Measurements from ENCODE around the gene TTC21B. TPM values are rescaled to one million over a fixed set of nuclear protein-coding genes. Genes with fewer than 3 reads are reported as not detected.
"Not testable (repeated sequence)": the region's sequence is repeated elsewhere in the genome, so short reads cannot be mapped to it uniquely, and the experiment has no call there.

The TTC21B gene
- total RNA-seq, 2 donors from 2014 or later, result 23.7 to 34.1 TPM

DNA sequence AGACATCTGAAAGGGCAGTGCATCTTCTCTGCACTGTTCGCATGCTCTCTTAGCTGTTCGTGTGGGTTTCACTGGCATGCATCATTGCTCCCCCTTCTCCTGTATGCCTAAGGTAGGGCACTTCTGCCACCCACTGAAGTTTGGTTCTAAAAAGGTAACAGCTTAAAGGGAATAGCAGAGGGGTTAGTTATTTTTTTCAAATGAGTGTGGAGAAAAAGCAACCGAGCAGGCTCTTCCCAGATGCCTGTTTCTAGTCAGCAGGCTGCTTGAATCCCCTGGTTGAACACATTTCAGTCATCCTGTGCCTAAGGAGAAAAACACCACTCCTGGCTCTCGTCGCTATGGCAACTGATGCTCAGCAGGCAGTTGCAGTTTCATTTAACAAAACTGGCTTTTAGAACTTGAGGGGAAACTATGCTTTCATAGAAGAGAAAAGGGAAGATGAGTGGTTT is 89.7 kb downstream of the TTC21B start:
- Histone ChIP-seq H3K9me3 (no peaks in the 10 kb centered on the region), H3K27ac (no peak overlapping the region), H3K4me3 (no peak overlapping the region), H3K27me3 (replicated peaks; ENCODE audit: insufficient read depth) (no peaks in the 10 kb centered on the region), H3K36me3 (no peaks in the 10 kb centered on the region), H3K4me1 (ENCODE audit: control insufficient read depth in 1 of 2, low read depth in 2 of 2) (peaks cover 3 to 14% of the 10 kb centered on the region in 2 donors)
- DNase-seq (ENCODE audit: low spot score) (no peak), ATAC-seq (ENCODE audit: insufficient number of reproducible peaks, low FRiP score, low read depth) (no peak)
- no peak for TF ChIP-seq CTCF (IDR thresholded peaks at IDR 0.05)

DNA sequence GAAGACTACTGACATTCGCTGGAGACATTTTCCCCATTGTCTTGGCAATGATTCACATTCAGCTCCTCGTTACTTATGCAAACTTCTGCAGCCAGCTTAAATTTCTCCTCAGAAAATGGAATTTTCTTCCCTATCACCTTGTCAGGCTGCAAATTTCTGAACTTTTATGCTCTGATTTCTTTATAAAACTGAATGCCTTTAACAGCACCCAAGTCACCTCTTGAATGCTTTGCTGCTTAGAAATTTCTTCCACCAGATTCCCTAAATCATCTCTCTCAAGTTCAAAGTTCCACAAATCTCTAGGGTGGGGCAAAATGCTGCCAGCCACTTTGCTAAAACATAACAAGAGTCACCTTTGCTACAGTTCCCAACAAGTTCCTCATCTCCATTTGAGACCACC is 92.5 kb downstream of the TTC21B start:
- H3K4me1 ChIP-seq (ENCODE audit: control insufficient read depth in 1 of 2, low read depth in 2 of 2); ATAC-seq (ENCODE audit: insufficient number of reproducible peaks, low FRiP score, low read depth); H3K36me3 ChIP-seq; DNase-seq (ENCODE audit: low spot score); H3K9me3 ChIP-seq; H3K27ac ChIP-seq; H3K27me3 ChIP-seq (replicated peaks; ENCODE audit: insufficient read depth); H3K4me3 ChIP-seq: not testable (repeated sequence)

- H3K4me1 ChIP-seq (ENCODE audit: control insufficient read depth in 1 of 2, low read depth in 2 of 2); ATAC-seq (ENCODE audit: insufficient number of reproducible peaks, low FRiP score, low read depth); H3K4me3 ChIP-seq; H3K27ac ChIP-seq; H3K27me3 ChIP-seq (replicated peaks; ENCODE audit: insufficient read depth); H3K9me3 ChIP-seq; DNase-seq (ENCODE audit: low spot score); H3K36me3 ChIP-seq: not testable (repeated sequence)
Observed at GRCh38 chr2:165859723-165860122, 93.9 kb downstream of the TTC21B start.

- Histone ChIP-seq H3K27me3 (replicated peaks; ENCODE audit: insufficient read depth) (no peaks in the 10 kb centered on the region), H3K4me1 (ENCODE audit: control insufficient read depth in 1 of 2, low read depth in 2 of 2) (no peaks in the 10 kb centered on the region), H3K4me3 (no peak overlapping the region), H3K9me3 (peaks cover 4% of the 10 kb centered on the region), H3K27ac (no peak overlapping the region), H3K36me3 (no peaks in the 10 kb centered on the region)
- no peak for ATAC-seq (ENCODE audit: insufficient number of reproducible peaks, low FRiP score, low read depth)
- DNase-seq (ENCODE audit: low spot score), result no peak
- TF ChIP-seq CTCF (IDR thresholded peaks at IDR 0.05), result no peak
Observed at GRCh38 chr2:165857876-165858275, 95.7 kb downstream of the TTC21B start.

DNA sequence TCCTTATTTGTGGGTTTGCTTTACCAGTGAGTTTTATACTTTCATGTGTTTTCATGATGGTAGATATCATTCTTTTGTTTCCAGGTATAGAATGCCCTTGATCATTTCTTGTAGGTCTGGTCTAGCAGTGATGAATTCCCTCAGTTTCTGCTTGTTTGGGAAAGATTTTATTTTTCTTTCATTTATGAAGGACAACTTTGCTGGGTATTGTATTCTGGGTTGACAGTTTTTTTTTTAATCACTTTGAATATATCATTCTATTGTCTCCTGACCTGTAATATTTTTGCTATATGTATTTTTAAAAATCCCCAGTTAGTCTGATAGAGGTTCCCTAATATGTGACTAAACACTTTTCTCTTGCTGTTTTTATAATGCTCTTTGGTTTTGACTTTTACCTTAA is 101.2 kb downstream of the TTC21B start:
- Histone ChIP-seq H3K36me3 (no peaks in the 10 kb centered on the region), H3K4me1 (ENCODE audit: control insufficient read depth in 1 of 2, low read depth in 2 of 2) (no peaks in the 10 kb centered on the region), H3K27me3 (replicated peaks; ENCODE audit: insufficient read depth) (no peaks in the 10 kb centered on the region), H3K4me3 (no peak overlapping the region), H3K9me3 (peaks cover 18% of the 10 kb centered on the region), H3K27ac (no peak overlapping the region)
- TF ChIP-seq CTCF (IDR thresholded peaks at IDR 0.05), result no peak
- DNase-seq (ENCODE audit: low spot score) (no peak), ATAC-seq (ENCODE audit: insufficient number of reproducible peaks, low FRiP score, low read depth) (no peak)

DNA sequence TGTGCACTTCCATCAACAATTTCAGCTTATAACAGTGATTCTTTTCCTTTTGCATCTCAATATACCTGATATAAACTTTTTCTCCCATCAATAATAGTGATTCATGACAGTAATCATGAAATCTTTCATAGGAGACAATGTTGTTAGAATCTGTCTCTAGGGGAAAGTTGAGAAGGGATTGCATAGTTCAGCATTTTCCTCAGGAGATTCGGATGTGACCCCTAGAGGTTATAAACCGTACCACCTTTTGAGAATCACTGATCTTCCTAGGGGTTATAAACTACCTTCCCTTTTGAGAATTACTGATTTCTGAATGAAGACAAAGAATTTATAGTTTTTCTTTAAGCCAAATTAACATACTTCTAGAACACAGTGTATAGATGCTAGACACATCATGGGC is 106.6 kb downstream of the TTC21B start:
- H3K9me3 ChIP-seq, result peaks cover 10% of the 10 kb centered on the region
- no peak for DNase-seq (ENCODE audit: low spot score)
- TF ChIP-seq CTCF (IDR thresholded peaks at IDR 0.05), result no peak

More for the DNA sequence above, 106.6 kb downstream of the TTC21B start:
- H3K4me3 ChIP-seq, result no peak overlapping the region
- ATAC-seq (ENCODE audit: insufficient number of reproducible peaks, low FRiP score, low read depth), result no peak
- H3K4me1 ChIP-seq (ENCODE audit: control insufficient read depth in 1 of 2, low read depth in 2 of 2), result no peaks in the 10 kb centered on the region
- no peak overlapping the region for H3K27ac ChIP-seq
- H3K36me3 ChIP-seq, result no peaks in the 10 kb centered on the region
- no peaks in the 10 kb centered on the region for H3K27me3 ChIP-seq (replicated peaks; ENCODE audit: insufficient read depth)

Measured in thoracic aorta (tissue), 2 donors.